HG03342 (cell line): ENCODE results near the gene C1orf74.

Source experiments
- ATAC-seq: cut with Tn5 transposase; IDR thresholded peaks from one replicate; pipeline ENCODE4 v1.9.1; 2021; ENCODE audit warnings: mild to moderate bottlenecking, moderate library complexity; ENCODE audit not compliant: unreplicated experiment

The C1orf74 gene

DNA sequence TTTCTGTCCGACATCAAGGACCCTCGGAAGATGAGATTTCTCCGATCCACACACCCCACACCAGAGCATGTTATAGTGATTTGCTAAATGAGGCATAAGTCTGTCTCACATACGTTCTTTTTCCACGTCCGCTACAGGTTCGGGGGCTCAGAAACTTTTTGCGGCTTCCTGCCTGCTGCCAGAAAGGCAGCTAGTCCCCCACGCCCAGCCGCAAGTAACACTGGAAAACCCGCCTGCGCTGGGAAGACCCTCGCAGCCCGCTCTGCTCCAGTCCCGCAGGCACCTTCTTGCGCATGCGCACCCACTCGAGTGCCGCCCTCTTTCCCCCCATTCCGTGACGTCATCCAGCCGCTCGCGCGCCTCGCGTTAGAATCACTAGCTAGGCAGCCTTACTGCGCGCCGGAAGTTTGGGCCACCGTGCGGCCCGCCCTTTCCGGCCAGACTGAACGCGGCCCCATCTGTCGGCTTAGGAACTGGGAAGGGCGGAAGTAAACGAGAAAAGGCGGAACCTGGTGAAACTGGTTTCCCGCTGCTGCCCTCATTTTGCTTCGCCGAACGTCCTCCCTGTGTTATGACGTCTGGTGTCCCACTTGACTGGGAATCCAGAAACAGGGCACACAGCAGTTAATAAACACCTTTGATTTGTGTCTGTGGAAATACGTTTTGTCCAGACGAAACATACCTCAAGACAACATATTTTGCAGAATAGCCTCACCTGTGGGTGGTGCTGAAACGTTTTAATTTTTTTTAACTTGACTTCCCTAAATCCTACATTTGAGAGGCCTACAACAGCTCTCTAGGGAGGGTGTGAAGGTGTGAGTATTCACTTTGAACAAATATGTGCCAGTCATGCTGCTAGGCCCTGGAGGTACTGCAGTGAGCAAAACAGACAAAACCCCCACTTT lies at the start of gene C1orf74:
Gene C1orf74 (minus strand): TSS at position 295 of the 905 bp plus-strand sequence. CDS start 925 bp downstream, outside the sequence.
- peak; percentile 99 for ATAC-seq

DNA sequence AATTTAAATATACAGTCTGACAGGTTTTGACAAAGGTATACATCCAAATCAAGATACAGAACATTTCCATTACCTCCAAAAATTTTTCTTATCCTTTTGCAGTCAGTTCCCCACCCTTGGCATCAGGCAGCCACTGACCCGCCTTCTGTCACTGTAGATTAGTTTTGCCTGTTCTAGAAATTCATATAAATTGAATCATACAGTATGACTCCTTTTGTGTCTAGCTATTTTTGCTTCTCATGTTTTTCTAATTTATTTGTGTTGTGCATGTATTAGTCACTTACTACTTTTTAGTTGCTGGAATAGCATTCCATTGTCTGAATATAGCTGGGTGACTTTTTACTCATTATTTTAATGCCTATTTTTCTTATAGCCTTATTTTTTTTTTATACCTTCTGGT lies 47.3 kb upstream of the C1orf74 start:
- no peak for ATAC-seq

DNA sequence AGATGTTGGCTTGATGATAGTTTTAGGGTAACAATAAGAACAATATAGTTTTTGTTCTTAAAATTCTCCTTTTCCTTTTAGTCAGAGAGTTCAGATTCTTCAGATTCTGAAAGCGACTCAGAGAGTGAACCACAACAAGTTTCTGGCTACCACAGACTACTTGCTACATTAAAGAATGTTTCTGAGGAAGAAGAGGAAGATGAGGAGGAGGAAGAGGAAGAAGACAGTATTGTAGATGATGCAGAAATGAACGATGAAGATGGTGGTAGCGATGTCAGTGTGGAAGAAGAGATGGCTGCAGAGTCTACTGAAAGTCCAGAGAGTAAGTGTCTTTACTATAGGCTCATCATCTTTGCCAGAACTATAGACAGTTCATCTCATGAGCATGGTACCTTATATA lies 46.4 kb upstream of the C1orf74 start:
- no peak for ATAC-seq

DNA sequence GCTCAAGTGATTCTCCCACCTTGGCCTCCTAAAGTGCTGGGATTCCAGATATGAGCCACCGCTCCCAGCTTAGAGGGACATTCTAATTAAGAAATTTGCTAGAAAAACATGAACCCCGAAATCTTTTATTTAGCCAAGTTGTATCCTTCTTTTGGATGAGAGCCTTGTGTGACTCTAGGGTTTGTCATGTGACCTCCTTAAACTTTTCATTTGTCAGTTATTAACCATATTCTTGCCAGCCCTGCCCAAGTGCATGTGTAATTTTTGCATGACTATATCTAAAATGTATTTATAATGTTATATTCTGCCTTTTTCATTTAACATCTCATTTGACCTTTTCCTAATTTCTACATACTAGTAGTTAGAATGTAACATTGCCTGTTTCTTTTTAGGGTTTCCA lies 45.4 kb upstream of the C1orf74 start:
- no peak for ATAC-seq

DNA sequence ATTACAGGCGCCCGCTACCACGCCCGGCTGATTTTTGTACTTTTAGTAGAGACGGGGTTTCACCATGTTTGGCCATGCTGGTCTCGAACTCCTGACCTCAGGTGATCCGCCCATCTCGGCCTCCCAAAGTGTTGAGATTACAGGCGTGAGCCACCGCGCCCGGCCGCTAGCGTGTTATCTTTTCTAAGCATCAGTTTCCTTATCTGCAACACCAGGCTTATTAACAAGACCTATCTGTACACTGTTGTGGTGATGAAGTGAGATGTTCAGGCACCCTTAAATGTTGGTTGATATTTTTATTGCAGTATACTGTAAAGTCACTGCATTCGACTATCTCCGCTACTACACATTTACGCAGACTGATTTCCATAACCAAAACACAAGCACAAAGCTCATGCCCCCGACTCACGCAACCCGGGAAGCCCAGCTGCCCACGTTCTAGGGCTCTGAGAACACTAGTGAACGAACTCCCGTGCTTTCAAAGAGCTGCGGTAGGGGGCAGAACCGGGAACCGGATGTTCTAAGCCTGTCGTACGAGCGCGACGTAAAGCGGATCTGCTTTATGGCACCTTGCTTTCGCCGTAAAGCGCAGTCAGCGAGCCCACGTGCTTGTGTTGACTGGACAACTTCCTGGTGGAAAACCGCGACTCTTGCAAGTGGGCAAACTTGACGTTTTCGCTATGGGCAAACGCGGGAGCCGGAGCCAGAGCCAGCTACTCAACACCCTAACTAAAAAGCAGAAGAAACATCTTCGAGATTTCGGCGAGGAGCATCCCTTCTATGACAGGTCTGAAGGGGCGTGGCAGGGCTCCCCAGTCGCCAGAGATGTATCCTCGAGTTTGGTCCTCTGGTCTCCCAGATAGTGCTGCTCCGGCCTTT lies 43.3 kb upstream of the C1orf74 start, which contains the start of gene UTP25:
Gene UTP25 (plus strand): TSS at position 589 of the 879 bp plus-strand sequence. CDS start 92 bp downstream, at position 681.
- ATAC-seq, result peak; percentile 93

DNA sequence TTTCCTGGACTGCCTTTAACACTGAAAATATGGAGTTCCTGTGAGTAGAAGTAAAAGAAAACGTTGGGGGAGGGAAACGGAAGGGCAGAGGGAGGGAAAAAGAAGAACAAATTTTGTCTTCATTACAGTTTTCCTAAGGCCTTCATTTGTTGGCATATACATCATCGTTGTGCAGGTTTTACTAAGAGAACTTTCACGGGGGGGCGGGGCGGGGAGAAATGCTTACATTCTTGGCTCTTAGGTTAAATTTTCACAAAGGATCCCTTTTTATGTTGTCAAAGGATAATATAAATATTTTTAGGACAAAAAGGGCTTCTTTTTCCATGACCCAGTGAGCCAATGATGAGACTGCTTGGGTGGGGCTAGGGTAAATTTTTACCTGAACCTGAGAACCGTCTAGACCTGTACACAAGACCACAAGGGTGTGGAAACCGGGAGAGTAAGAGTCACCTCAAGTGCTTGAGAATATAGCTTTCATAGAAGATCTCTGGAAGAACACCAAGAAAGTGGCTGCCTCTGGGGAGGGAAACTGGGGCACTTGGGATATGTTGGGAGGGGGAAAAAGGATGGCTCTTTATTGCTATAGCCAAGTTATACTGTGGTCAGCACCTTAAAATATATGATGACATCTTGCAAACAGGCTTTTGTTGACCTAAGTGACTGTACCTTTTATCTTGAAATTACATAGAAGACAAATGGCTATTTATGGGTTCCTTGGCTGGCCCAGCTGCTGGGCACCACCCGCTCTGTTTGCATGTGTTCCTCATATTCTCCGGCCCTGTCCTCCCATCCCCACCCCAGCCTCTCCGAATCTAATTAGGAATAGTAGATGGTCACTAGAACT lies 41.5 kb upstream of the C1orf74 start:
- ATAC-seq, result no peak

DNA sequence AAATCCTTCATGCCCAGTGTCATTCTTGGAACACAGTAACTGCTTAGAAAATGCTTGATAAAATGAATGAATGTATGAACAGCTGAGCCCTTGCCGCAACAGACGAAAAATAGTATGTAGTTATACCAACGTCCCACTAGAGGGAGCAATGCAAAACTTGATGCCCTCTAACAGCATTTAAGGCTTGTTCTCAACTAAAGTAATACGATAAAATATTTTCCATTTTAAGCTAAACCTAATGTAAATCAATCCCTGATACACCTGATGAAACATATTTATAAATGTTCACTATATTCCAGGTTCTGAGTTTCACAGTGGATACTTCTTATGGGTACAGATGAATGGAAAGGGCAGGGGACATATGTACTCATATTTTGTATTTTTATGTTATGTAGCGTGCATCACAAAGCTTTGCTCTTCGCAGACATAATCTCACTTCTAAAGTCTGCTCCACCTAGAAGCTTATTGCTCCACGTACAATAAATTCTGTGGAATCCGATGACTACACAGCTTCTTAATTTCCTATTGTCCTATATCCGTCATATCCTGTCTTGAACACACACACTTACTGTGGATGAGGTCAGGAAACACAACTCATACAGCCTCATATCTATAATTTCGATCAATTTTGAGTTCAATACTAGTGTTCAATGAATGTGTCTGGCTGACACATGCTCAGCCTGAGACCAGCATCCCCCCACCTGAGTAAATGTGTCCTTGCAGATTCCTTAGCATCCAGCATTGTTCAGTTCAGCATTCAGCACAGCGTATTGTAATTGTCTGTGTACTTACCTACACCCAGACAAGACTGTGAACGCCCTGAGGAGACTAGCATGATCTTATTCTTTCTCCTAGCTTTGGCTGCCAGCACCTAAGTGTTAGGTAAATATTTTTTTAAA lies 39.0 kb upstream of the C1orf74 start:
- ATAC-seq, result no peak

DNA sequence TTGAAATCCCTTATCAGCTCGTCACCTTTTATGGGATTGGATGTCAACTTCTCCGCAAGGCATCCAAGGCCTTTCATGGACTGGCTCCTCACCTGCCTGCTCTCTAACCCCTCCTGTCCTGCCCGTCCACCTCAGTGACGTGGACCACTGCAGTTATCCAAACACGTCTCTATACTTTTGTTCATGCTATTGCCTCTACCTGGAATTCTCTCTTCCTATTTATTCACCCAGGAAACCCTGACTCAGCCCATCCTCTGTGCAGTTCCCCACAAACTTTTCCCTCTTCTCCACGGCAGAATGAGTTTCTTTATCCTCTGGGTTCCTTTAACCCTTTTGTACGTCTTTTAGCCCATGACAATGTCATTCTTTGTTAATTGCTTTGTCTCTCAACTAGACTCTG lies 38.3 kb upstream of the C1orf74 start:
- no peak for ATAC-seq

DNA sequence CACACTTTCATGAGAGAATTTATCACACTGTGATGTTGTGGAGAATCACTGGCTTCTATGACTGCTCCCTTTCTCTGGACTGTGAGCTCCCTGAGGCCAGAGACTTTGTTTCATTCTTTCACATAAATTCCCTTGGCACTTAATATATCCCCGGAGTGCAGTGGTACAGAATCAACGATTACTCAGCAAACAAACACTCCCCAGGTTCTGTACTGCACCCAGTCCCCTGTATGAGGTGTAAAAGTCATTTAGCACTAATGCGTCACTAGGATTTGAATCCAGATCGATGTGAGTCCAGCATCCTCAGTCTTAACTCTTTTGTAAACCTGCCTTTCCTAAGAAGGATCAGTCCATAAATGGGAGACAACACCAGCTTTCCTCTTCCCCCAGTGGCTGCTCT lies 36.6 kb upstream of the C1orf74 start:
- ATAC-seq, result no peak

DNA sequence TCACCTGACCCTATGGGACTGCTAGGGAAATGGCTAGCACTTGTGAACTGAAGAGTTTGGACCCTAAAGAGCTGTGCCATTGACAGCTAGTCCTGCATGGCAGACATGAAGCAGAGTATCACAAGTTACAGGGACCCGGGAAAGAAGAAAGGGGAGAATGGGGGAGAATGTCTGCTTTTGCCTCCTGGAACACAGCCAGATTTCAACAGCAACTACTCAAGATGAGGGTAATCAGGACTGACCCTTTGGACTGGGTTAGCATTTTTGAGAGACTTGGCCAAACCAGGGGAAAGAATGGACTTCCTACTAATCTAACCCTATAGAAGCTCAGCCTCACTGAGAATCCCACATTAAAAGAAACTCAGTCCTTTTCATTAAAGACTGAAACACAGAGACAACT lies 34.7 kb upstream of the C1orf74 start:
- ATAC-seq, result no peak

DNA sequence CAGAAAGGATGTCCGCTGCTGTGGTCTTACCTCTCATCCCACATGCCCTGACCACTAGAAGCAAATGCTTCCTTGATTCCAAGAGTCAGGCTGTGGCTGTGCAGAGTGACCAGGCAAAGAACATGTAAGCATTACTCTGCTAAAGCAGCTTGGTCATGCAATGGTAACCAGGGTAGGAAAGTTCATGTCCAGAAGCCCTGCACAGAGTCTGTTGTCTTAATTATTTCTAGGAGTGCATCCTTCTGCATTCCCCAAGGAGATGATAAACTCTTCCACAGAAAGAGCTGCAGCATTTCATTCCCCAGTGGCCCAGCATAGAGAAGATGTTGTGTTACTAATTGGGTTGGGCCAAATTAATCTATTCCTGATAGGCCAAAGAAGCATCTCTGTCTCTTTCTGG lies 33.3 kb upstream of the C1orf74 start:
- no peak for ATAC-seq

DNA sequence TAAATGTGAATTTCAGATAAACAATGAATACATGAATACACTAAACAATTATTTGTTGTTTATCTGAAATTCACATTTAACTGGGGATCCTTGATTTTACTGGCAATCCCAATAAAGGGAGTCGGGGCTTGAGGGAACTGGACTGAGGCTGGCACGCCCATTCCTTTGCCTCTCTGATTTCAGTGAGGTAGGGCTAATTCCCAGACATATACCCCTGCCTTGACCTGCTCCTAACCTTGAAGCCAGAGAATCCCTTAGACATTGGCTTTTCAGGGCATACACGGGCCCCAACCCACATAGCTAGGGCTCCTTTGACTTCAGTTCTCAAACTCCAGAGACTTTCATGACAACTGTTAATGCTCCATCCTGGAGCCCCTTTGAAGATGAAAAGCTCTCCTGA lies 32.6 kb upstream of the C1orf74 start:
- no peak for ATAC-seq

DNA sequence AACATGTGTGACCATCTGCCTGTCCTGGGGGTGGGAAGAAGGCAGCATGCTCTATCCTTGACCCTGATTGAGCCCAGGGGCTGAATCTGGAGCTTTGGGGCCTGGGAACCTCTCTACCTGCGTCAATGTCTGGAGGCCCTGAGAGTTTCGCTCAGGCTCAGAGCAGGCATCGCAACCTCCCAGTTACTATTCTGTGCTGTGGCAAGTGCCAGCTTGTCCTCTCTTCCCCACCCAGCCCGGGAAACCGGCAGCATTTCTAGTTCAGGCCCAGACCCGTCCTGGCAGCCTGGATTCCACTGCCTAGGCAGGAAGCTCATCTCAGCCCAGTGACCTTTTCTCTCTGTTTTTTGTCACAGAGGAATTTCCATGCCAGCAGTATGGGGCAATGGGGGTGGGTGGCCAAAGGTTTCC lies 31.6 kb upstream of the C1orf74 start:
- ATAC-seq, result no peak

DNA sequence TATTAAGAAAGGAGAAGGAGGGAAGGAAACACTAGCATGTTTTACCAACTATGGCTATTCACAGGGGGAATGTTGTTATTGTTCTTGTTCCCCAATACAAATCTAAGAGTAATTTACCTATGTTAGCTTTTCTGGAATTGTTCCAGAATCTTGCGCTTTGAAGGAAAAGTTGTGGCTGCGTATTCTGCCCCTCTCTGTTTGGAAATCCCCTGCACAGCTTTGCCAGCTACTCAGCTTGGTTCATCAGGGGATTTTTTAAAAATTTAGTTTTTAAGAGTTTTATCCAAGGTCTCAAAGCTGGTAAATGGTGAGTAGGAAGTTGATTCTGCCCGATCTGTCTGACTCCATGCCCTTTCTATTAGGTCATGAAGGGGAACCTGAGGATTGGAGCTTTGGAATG lies 31.1 kb upstream of the C1orf74 start:
- ATAC-seq, result no peak

DNA sequence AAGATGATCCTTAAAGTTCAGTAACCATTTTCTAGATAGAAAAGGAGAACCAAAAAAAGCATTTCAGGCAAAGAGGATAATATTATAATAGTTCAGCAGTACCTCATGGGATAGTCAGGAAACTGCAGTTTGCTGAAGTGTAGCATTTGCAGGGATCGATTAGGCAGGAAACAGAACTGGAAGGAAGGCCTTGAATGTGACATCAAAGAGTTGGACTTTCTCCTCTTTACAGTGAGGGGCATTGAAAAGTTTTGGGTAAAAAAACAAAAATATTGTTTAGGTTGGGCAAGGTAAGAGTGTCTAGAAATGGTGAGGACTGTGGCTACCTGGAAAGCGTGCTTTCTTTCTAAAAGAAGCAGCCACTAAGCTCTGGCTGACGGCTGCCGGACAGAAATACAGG lies 29.5 kb upstream of the C1orf74 start:
- ATAC-seq, result no peak

DNA sequence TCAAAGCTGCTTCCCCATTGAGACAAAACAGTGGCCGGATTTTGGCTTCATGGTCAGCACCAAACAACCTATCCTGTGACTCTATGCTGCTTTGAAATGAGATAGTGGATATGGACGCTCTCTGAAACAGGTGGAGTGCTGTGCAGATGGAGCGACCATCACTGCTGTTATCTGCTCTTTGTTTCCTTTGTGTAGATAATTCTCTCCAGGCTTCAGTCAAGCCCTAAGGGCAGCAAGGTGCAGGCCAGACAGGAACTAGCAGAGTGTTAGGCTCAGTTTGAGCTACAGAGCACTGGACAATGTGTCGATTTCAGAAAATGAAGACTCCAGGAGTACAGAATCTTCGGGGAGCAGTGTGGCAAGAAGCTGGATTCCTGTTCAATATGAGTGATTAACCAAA lies 26.4 kb upstream of the C1orf74 start:
- ATAC-seq, result no peak

DNA sequence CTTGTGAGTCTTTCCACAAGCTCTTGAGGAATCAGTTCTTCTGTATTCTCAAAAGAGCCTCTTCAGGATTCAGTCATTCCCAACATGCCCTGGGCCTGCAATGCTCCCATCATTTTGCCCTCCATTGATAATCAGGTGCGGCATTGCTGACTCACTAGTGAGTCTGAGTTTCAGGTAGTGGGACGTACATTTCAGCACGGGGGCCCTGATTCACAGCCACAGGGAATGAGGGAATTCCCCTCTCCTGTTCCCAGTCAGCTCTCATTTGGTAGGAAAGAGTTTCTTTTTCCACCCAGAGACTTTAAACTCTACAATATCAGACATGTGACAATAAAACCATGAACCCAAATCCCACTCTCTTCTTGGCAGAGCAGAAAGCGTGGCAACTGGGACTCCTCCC lies 25.3 kb upstream of the C1orf74 start:
- ATAC-seq, result no peak

DNA sequence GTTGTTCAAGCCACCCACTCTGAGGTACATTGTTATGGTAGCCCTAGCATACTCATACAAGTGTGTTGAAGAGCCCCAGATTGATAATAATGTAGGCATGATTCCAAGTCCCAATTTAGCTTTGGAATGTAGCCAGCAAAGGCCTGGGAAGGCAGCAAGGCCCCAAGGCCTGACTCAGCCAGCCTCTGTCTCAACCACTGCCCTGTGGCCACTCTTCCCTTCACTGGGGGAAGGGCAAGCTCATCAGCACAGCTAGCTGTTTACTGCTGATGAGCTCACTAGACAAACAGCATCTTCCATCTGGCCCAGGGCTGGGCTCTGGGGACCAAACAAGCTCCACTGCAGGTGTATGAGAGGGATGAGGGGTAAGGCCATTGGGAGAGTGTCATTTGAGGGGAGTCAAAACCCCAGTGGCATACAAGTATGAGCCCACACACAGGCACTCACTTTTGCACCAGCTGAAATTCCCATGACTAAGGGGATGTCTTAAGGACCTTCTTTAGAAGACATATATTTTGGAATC lies 23.8 kb upstream of the C1orf74 start:
- no peak for ATAC-seq

DNA sequence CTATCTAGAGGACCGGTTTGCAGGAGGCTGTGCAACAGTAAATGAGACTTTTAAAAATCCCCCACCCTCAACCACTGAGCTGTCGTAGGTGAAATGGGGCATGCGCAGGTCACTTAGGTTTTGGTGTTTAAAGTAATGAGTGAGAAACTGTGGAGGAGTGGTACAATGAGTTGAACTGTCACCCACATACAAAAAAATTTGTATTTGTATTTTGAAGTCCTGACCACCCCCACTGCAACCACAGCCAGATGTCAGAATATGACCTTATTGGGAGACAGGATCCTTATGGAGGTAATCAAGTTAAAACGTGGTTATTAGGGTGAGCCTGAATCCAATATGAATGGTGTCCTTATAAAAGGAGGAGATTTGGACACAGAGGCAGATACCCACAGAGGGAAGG lies 23.1 kb upstream of the C1orf74 start:
- ATAC-seq, result no peak
